ENCODE results near the gene RAPGEF1. TPM values are rescaled to one million over a fixed set of nuclear protein-coding genes. Genes with fewer than 3 reads are reported as not detected.

Gene RAPGEF1
- total and polyA plus RNA-seq, 9 of the 15 experiments (the other 6 are each of a cell fraction or from before 2014, with no cell fraction given), result 0.06 to 44.1 (median 19.9) TPM

DNA sequence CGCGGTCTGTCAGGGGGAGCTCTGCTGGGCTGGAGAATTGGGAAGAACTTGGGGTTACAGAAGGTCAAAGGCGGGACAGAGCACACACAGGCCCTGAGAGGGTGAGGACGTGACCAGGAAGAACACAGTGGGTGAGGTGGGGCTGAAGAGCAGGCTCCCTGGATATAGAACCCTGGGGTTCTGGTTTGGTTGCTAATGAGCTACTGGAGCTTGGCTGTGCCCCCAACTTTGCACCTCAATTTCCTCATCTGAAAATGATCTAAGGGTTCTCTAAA lies 110.7 kb downstream of the RAPGEF1 start:
- no peak overlapping the region for H2AFZ ChIP-seq (ENCODE audit: low read depth, low read length)
- H3K27me3 ChIP-seq (ENCODE audit: control insufficient read depth in 2 of 2, insufficient read depth in 2 of 2, low read length in 2 of 2), result no peaks in the 10 kb centered on the region
- intact Hi-C loops (cut with micrococcal nuclease), result no loop called here
- H3K4me3 ChIP-seq, result no peak overlapping the region
- ATAC-seq (no peak), DNase-seq (ENCODE audit: extremely low read depth in 1 of 4, low spot score in 3 of 4) (no peak), FAIRE-seq (no peak)
- ChIA-PET CTCF (ENCODE audit: low intra/inter-chr PET ratio) (no interaction called here), POLR2A (no interaction called here)
- H3K9me1 ChIP-seq (ENCODE audit: control insufficient read depth, insufficient read depth, low read length), result no peaks in the 10 kb centered on the region
- H3K9ac ChIP-seq (ENCODE audit: insufficient read depth in 1 of 2, low read depth in 2 of 2, low read length in 2 of 2), result no peak overlapping the region
- H3K79me2 ChIP-seq (ENCODE audit: control insufficient read depth, insufficient read depth, low read length), result no peaks in the 10 kb centered on the region
- 83% methylated on average over 4 of the region's 4 CpGs for WGBS (ENCODE audit: insufficient coverage, low coverage, missing lambda C conversion rate)
- no peak overlapping the region for H3K4me2 ChIP-seq (ENCODE audit: insufficient read depth, low read length)
- no peaks in the 10 kb centered on the region for H4K20me1 ChIP-seq (replicated peaks; ENCODE audit: control insufficient read depth, insufficient read depth, low read length)
- H3K4me1 ChIP-seq (replicated peaks in 1 of 2; ENCODE audit: control insufficient read depth in 2 of 2, insufficient read depth in 2 of 2, low read length in 2 of 2), result peaks cover 2 to 7% of the 10 kb centered on the region in 2 experiments; a peak in 4 of 5 replicates
- no TSS peak for BruUV-seq (replicated peaks)
- H3K36me3 ChIP-seq (ENCODE audit: control insufficient read depth, insufficient read depth, low read length), result peaks cover 35% of the 10 kb centered on the region
- H3K27ac ChIP-seq (ENCODE audit: extremely low read depth, low read depth, low read length), result no peak overlapping the region
- in situ Hi-C loops (cut with MboI), result no loop called here
- TF ChIP-seq, protein P1, sequence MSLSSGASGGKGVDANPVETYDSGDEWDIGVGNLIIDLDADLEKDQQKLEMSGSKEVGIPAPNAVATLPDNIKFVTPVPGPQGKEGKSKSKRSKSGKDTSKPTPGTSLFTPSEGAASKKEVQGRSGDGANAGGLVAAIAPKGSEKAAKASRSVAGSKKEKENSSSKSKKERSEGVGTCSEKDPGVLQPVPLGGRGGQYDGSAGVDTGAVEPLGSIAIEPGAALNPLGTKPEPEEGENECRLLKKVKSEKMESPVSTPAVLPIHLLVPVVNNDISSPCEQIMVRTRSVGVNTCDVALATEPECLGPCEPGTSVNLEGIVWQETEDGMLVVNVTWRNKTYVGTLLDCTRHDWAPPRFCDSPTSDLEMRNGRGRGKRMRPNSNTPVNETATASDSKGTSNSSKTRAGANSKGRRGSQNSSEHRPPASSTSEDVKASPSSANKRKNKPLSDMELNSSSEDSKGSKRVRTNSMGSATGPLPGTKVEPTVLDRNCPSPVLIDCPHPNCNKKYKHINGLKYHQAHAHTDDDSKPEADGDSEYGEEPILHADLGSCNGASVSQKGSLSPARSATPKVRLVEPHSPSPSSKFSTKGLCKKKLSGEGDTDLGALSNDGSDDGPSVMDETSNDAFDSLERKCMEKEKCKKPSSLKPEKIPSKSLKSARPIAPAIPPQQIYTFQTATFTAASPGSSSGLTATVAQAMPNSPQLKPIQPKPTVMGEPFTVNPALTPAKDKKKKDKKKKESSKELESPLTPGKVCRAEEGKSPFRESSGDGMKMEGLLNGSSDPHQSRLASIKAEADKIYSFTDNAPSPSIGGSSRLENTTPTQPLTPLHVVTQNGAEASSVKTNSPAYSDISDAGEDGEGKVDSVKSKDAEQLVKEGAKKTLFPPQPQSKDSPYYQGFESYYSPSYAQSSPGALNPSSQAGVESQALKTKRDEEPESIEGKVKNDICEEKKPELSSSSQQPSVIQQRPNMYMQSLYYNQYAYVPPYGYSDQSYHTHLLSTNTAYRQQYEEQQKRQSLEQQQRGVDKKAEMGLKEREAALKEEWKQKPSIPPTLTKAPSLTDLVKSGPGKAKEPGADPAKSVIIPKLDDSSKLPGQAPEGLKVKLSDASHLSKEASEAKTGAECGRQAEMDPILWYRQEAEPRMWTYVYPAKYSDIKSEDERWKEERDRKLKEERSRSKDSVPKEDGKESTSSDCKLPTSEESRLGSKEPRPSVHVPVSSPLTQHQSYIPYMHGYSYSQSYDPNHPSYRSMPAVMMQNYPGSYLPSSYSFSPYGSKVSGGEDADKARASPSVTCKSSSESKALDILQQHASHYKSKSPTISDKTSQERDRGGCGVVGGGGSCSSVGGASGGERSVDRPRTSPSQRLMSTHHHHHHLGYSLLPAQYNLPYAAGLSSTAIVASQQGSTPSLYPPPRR (CRISPR knock-in tag; IDR thresholded peaks at IDR 0.05; ENCODE audit: borderline replicate concordance), result no peak
- TF ChIP-seq, protein P2, sequence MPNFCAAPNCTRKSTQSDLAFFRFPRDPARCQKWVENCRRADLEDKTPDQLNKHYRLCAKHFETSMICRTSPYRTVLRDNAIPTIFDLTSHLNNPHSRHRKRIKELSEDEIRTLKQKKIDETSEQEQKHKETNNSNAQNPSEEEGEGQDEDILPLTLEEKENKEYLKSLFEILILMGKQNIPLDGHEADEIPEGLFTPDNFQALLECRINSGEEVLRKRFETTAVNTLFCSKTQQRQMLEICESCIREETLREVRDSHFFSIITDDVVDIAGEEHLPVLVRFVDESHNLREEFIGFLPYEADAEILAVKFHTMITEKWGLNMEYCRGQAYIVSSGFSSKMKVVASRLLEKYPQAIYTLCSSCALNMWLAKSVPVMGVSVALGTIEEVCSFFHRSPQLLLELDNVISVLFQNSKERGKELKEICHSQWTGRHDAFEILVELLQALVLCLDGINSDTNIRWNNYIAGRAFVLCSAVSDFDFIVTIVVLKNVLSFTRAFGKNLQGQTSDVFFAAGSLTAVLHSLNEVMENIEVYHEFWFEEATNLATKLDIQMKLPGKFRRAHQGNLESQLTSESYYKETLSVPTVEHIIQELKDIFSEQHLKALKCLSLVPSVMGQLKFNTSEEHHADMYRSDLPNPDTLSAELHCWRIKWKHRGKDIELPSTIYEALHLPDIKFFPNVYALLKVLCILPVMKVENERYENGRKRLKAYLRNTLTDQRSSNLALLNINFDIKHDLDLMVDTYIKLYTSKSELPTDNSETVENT (CRISPR knock-in tag; IDR thresholded peaks at IDR 0.05), result no peak
- H3K9me3 ChIP-seq (replicated peaks; ENCODE audit: control insufficient read depth, insufficient read depth, low read depth, low read length), result no peaks in the 10 kb centered on the region
